GM10847 (cell line): ENCODE measurements around the gene MTHFD1L.

ENCODE experiments used
- POLR2A ChIP-seq: IDR thresholded peaks from 2 replicates; pipeline ENCODE4 v1.6.1; 2011; ENCODE audit not compliant: insufficient read length; ENCODE audit errors: extremely low read depth

Gene MTHFD1L

GRCh38 chr6:150939399-150939798 lies 73.9 kb downstream of the MTHFD1L start:
- no peak for TF ChIP-seq POLR2A

DNA sequence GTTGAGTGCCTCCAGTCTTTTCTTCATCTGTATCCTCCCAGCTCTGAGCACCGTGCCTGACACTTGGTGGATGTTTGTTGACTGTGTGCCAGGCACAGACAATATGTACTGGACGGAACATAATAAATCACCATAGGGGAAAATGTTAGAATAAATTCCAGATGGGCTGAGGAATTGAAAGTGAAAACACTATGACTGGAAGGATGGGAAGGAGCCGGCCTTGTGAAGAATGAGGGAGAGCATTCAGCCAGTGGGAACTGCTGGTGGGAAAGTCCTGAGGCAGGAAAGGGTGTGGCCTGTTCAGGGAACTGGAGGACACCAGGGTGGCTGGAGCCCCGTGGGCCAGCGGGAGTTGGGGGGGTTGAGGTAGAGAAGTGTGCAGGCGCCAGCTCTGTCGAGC lies 75.4 kb downstream of the MTHFD1L start:
- TF ChIP-seq POLR2A = no peak

DNA sequence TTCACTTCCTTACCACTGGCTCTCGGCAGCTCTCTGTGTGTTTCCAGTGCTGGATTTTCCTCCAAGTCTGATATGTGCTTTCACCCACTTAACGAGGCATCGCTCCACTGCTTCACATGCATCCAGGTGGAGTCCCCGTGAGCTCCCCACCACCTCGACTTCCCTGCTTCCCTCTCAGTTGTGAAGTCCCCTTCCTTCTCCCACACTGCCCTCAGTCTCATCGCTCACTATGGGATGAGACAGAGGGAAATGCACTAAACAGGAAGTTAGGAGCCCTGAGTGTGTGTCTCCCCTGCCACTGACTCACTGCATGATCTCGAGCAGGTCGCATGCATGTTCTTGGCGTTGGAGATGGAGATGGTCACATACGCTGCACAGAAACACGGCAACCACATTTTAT lies 84.0 kb downstream of the MTHFD1L start:
- TF ChIP-seq POLR2A = no peak

- no peak for TF ChIP-seq POLR2A
Observed at GRCh38 chr6:150953851-150954250, 88.3 kb downstream of the MTHFD1L start.

GRCh38 chr6:150959166-150959565 lies 93.7 kb downstream of the MTHFD1L start:
- TF ChIP-seq POLR2A = no peak

DNA sequence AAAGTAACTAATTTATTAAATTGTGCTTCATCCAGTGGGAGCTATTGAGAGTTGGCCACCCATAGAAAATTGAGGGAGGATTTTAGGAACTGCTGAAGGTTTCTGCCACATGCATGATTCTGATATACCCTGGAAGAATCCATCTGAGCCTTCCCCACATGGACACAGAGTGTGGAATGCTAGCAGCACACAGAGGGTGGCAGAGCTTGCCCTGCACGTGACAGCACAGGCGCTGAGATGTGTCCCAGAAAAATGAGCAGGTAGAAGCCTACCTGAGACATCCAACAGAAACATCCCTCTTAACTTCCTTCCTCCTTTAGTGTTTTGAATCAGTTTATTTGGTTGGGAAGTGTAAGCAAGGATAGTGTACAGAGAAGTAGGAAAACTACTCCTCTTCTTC lies 96.9 kb downstream of the MTHFD1L start:
- TF ChIP-seq POLR2A = no peak

- TF ChIP-seq POLR2A = no peak
Observed at GRCh38 chr6:150964765-150965164, 99.3 kb downstream of the MTHFD1L start.

DNA sequence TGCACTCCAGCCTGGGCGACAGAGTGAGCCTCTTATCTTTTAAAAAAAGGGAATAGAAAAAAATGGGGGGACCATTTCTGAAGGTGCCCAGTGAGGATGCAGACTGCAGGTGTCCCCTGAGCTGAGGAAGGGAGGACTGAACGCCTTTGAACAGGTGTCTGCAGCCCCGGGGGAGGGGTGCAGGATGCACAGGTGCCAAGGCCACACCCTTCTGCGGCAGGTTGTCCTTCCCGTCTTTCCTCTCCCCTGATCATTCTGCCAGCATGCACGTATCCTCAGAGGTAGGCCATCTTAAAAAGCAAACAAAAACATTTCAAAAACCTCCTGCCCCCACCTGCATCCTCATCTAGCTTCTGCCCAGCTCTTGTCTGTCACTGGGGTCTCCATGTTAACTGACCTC lies 101.3 kb downstream of the MTHFD1L start:
- no peak for TF ChIP-seq POLR2A

- TF ChIP-seq POLR2A = no peak
Observed at GRCh38 chr6:150967381-150967780, 101.9 kb downstream of the MTHFD1L start.

- no peak for TF ChIP-seq POLR2A
Observed at GRCh38 chr6:150967910-150968309, 102.4 kb downstream of the MTHFD1L start.

- TF ChIP-seq POLR2A = no peak
Observed at GRCh38 chr6:150969901-150970300, 104.4 kb downstream of the MTHFD1L start.

DNA sequence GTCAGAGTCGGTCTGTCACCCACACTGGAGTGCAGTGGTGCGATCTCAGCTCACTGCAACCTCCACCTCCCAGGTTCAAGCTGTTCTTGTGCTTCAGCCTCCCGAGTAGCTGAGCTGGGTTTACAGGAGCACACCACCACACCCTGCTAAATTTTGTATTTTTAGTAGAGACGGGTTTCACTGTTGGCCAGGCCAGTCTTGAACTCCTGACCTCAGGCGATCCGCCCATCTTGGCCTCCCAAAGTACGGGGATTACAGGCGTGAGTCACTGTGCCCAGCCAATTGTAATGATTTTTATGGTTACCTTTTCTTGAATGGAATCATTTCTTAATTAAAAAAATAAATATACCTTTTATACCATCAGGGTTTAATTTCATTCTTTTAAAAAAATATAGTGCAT lies 105.7 kb downstream of the MTHFD1L start:
- TF ChIP-seq POLR2A = no peak

- no peak for TF ChIP-seq POLR2A
Observed at GRCh38 chr6:150975136-150975535, 109.6 kb downstream of the MTHFD1L start.

- no peak for TF ChIP-seq POLR2A
Observed at GRCh38 chr6:150977281-150977680, 111.8 kb downstream of the MTHFD1L start.

DNA sequence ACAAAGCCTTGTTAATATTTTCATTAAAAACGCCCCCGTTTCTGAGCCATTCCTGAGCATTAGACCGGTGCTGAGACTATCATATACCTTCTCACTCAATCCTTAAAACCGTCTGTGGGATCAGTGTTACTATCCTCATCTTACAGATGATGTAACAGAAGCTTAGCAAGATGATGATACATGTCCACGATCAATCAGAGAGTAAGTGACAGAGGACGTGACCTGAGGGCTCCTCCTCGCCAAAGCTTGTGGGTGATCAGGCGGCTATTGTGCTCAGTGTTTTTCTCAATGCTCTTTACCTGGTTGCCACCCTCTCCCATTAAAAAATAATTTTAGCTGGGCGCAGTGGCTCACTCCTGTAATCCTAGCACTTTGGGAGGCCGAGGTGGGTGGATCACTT lies 113.1 kb downstream of the MTHFD1L start:
- TF ChIP-seq POLR2A = no peak

- TF ChIP-seq POLR2A = no peak
Observed at GRCh38 chr6:150979826-150980350, 114.4 kb downstream of the MTHFD1L start.

- TF ChIP-seq POLR2A = no peak
Observed at GRCh38 chr6:150981095-150981494, 115.6 kb downstream of the MTHFD1L start.

- TF ChIP-seq POLR2A = no peak
Observed at GRCh38 chr6:150981669-150982068, 116.2 kb downstream of the MTHFD1L start.
